Measurements from ENCODE around the gene TMC2. TPM values are rescaled to one million over a fixed set of nuclear protein-coding genes. Genes with fewer than 3 reads are reported as not detected.

The TMC2 gene
- total and polyA plus RNA-seq, 8 donors, result 0.02 to 0.19 (median 0.09) TPM; not detected in 3

DNA sequence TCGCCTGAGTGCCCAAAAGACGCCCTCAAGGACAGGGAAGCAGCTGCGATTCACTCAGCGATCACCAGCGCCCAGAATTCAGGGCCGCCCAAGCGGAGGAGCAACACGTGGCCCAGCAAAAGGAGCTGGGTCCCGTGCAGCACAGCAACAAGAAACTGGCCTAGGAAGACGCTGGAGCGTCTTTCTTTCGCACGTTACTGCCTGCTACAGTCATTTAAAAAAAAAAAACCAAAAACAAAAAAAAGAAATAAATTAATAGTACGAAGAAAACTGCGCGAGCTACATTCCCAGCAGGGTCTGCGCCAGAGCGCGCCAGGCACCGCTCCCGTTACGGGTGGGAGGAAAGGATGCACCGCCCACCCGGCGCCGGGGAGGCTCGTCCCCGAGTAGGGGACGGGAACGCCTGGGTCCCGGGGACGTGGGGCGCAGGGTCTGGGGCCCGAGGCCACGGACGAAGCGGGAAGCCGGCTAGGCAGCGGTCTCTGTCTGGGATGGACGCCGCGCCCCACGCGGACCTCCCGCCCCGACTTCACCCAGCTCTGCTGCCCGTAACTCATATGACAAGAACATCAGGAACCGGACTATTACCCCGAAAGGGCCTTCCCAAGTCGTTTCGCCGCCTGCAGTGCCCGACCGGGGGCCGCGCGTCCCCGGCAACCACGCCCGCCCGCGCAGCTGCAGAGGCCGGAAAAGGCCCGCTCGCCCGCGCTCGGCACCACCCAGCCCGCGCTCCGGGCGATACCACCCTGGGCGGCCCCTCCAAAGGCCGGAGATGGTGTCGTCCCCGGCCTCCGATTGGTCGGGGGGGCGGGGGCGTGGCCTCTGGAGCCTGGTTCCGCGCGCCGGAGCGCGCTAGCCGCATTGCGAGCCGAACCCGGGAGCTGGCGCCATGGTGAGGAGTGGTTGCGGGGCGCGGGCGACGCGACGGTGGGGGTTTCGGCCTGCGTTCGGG, 115.7 kb downstream of the TMC2 start, which contains the start of gene NOP56:
NOP56 (plus strand) TSS at position 861 of the 952 bp plus-strand sequence; CDS start at position 890, 29 bp downstream.
- DNase-seq, result peak; percentile 89 to 96 (median 94)
- Histone ChIP-seq H3K27me3 (no peaks in the 10 kb centered on the region), H3K9me3 (no peaks in the 10 kb centered on the region), H3K27ac (peak within 1 kb of the TSS; percentile 78 to 91 (median 80)), H3K36me3 (peaks cover 5 to 27% (median 20%) of the 10 kb centered on the region in 3 donors), H3K4me3 (peak within 1 kb of the TSS; percentile 91 to 98 (median 96)), H3K4me1 (peaks cover 5 to 16% (median 7%) of the 10 kb centered on the region in 3 donors)
- intact Hi-C loops (cut with DNase I), result no loop called here
- 0% methylated on average over 90 to 101 of the region's 101 CpGs for WGBS, 2 donors
- no peak for FAIRE-seq
- peak; percentile 96 to 99 (median 96) for ATAC-seq
- no peak for TF ChIP-seq CTCF (IDR thresholded peaks at IDR 0.05)

DNA sequence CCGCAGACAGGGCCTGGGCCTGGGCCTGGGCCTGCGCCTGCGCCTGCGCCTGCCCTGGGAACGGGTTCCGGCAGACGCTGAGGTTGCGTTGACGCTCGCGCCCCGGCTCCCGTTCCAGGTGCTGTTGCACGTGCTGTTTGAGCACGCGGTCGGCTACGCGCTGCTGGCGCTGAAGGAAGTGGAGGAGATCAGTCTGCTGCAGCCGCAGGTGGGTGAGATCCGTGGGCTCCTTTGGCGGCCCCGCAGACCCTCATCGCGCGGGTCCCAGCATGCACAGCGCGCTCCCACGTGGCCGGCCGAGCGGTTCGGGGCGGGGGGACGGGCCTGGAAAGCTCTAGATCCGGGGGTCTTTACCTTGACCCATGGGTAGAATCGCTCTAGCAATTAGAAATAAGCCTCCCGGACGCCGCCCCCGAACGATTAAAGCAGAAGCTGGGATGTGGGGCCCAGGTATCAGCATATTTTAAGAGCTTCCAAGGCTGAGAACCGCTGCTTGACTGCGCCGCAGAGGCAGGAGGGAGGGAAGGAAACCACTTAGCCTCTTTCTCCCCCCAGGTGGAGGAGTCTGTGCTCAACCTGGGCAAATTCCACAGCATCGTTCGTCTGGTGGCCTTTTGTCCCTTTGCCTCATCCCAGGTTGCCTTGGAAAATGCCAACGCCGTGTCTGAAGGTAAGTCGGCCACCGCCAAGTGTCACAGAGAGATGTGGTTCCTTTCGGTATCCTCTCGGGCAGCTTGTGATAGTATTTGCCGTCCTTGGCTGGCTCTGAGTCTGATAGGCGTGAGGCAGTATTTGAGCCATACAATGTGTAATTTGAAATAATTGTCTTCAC, 116.6 kb downstream of the TMC2 start:
- 0% methylated on average over 49 to 56 of the region's 56 CpGs for WGBS, 2 donors
- H3K9me3 ChIP-seq, result no peaks in the 10 kb centered on the region
- H3K27ac ChIP-seq, result peak overlapping the region; percentile 78 to 91 (median 80)
- H3K27me3 ChIP-seq, result no peaks in the 10 kb centered on the region
- intact Hi-C loops (cut with DNase I), result no loop called here
- DNase-seq, result peak in 1 of 6 donors; percentile 87
- peak overlapping the region; percentile 91 to 98 (median 96) for H3K4me3 ChIP-seq
- FAIRE-seq, result no peak
- H3K4me1 ChIP-seq, result peaks cover 5 to 16% (median 7%) of the 10 kb centered on the region in 3 donors
- ATAC-seq, result peak; percentile 46 to 71 (median 62)
- peaks cover 7 to 36% (median 21%) of the 10 kb centered on the region in 3 donors for H3K36me3 ChIP-seq
- no peak for TF ChIP-seq CTCF (IDR thresholded peaks at IDR 0.05)

DNA sequence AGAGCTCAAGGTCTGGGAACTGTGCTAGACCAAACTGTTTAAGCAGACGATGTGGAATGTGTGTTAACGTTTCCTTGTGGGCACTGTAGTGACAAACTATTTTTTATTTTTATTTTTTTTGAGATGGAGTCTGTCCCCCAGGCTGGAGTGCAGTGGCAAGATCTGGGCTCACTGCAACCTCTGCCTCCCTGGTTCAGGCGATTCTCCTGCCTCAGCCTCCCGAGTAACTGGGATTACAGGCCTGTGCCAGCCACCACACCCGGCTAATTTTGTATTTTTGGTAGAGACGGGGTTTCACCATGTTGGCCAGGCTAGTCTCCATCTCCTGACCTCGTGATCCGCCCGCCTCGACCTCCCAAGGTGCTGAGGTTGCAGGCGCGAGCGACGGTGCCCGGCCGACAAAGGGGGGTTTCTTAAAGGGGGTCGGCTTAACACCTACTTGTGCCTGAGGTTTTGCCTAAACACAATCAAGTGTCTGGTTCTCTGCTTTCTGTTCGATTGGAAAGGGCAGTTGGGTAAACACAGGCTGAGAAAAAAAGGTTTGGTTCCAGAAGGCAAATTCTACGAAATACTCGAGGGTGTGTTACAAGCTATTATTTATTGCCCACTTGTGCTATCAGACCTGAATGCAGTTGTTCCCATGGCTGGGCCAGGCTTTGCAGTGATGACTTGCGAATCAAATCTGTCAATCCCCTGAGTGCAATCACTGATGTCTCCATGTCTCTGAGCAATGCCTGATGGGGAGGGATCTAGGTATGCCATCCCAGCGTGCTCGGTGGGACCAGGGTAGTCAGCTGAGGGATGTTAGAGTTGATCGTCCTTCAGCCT, 117.4 kb downstream of the TMC2 start:
- peaks cover 7 to 43% (median 21%) of the 10 kb centered on the region in 3 donors for H3K36me3 ChIP-seq
- TF ChIP-seq CTCF (IDR thresholded peaks at IDR 0.05), result no peak
- intact Hi-C loops (cut with DNase I), result no loop called here
- WGBS, 2 donors, result 31 to 33% methylated on average over 24 of the region's 24 CpGs
- DNase-seq, result no peak
- no peaks in the 10 kb centered on the region for H3K27me3 ChIP-seq
- no peak for FAIRE-seq
- H3K4me3 ChIP-seq, result peak overlapping the region; percentile 91 to 98 (median 96)
- H3K4me1 ChIP-seq, result peaks cover 5 to 16% (median 7%) of the 10 kb centered on the region in 3 donors
- peak overlapping the region in 1 of 4 donors; percentile 80 for H3K27ac ChIP-seq
- ATAC-seq, result no peak
- no peaks in the 10 kb centered on the region for H3K9me3 ChIP-seq

GRCh38 chr20:2654384-2654822, 118.0 kb downstream of the TMC2 start:
- Histone ChIP-seq H3K27ac (no peak overlapping the region), H3K9me3 (no peaks in the 10 kb centered on the region), H3K36me3 (peaks cover 7 to 48% (median 21%) of the 10 kb centered on the region in 3 donors), H3K4me3 (peak overlapping the region in 1 of 4 donors; percentile 98), H3K4me1 (peaks cover 5 to 16% (median 7%) of the 10 kb centered on the region in 3 donors), H3K27me3 (no peaks in the 10 kb centered on the region)
- FAIRE-seq (no peak), DNase-seq (no peak), ATAC-seq (no peak)
- WGBS, 2 donors, result 84 to 90% methylated on average over 9 of the region's 9 CpGs
- intact Hi-C loops (cut with DNase I), result no loop called here
- TF ChIP-seq CTCF (IDR thresholded peaks at IDR 0.05), result no peak

All from pancreas (tissue), 10 donors.